Fibroblast of mammary gland (primary cell): Measurements from ENCODE around the gene RANBP17.

Source experiments
- DNase-seq: peaks from one replicate; pipeline ENCODE4 v3.0.0-alpha.2; 2010; ENCODE audit warnings: low read depth
- H3K4me3 ChIP-seq: 2 replicates; pipeline ENCODE4 v1.5.1; 2011; ENCODE audit warnings: low read depth, mild to moderate bottlenecking, low read length, moderate library complexity; ENCODE audit not compliant: control insufficient read depth
- TF ChIP-seq, protein P1 (sequence below): conservative IDR thresholded peaks from 2 replicates; pipeline ENCODE4 v1.5.1; 2011; ENCODE audit warnings: low read depth, low read length, inconsistent platforms; ENCODE audit not compliant: control insufficient read depth, insufficient read depth

RANBP17 gene

DNA sequence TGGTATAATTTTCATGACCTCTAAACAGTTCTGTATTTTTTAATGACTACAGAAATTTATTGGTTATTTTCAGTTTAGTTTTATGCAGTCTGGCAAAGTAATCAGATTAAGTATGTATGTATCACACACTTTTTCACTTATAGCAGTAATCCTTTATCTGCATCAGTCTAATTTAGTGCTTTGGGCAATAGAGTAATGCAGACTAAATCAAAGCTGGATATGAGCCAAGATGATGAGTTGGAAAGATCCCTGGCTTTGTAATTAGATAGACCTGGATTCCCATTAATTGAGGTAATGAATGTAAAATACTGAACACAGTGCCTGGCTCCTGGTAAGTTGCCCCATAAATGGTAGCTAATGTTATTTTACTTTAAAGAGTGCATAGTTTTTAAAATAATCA lies 231.8 kb downstream of the RANBP17 start:
- no peak overlapping the region for H3K4me3 ChIP-seq
- peak; percentile 39 for DNase-seq
- TF ChIP-seq, protein P1, sequence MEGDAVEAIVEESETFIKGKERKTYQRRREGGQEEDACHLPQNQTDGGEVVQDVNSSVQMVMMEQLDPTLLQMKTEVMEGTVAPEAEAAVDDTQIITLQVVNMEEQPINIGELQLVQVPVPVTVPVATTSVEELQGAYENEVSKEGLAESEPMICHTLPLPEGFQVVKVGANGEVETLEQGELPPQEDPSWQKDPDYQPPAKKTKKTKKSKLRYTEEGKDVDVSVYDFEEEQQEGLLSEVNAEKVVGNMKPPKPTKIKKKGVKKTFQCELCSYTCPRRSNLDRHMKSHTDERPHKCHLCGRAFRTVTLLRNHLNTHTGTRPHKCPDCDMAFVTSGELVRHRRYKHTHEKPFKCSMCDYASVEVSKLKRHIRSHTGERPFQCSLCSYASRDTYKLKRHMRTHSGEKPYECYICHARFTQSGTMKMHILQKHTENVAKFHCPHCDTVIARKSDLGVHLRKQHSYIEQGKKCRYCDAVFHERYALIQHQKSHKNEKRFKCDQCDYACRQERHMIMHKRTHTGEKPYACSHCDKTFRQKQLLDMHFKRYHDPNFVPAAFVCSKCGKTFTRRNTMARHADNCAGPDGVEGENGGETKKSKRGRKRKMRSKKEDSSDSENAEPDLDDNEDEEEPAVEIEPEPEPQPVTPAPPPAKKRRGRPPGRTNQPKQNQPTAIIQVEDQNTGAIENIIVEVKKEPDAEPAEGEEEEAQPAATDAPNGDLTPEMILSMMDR = no peak

DNA sequence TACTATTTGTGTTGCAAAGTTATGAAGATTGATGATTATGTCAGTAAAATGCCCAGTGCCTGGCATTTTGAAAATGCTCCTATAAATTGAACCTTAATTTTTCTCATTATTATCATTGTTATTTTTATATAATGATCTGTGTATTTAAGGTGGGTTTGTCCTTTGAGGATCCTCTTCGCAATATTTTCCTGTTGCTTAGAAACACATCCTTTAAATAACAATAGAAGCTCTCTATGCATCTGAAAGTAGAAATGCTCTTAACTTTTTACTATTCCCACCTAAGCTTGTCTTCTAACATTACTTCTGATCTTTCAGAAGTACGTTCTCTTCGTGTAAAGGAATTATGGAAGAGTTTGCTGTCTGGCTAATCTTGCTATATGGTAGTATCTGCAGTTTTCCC lies 232.5 kb downstream of the RANBP17 start:
- no peak overlapping the region for H3K4me3 ChIP-seq
- no peak for DNase-seq
- TF ChIP-seq, protein P1 = no peak

DNA sequence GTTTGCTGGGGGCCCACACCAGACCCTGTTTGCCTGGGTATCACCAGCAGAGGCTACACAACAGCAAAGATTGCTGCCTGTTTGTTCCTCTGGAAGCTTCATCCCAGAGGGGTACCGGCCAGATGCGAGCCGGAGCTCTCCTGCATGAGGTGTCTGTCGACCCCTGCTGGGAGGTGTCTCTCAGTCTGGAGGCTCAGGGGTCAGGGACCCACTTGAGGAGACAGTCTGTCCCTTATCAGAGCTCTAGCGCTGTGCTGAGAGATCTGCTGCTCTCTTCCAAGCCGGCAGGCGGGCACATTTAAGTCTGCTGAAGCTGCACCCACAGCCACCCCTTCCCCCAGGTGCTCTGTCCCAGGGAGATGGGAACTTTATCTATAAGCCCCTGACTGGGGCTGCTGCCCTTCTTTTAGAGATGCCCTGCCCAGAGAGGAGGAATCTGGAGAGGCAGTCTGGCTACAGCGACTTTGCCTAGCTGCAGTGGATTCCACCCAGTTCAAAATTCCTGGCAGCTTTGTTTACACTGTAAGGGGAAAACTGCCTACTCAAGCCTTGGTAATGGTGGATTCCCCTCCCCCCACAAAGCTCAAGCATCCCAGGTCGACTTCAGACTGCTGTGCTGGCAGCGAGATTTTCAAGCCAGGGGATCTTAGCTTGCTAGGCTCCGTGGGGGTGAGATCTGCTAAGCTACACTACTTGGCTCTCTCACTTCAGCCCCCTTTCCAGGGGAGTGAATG lies 241.2 kb downstream of the RANBP17 start:
- TF ChIP-seq, protein P1 = no peak
- H3K4me3 ChIP-seq = no peak overlapping the region
- DNase-seq = no peak

DNA sequence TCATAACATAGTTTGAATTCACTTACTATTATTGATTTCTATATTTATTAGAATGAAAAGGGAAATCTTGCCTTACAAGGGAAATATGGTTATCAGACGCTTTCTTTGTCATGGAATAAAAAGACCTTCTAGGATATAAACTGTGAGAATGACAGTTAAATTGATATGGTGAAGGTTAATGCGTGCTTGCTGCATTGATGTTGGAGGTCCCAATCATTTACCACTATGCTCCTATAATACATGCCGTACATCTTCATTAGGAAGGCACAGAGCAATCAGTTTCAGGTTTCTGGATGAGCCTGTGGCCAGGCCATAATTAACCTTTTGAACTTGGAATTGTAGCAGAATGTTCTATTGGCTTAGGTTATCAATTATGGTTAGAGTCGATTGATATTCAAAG lies 245.9 kb downstream of the RANBP17 start:
- TF ChIP-seq, protein P1 = no peak
- no peak overlapping the region for H3K4me3 ChIP-seq
- no peak for DNase-seq

DNA sequence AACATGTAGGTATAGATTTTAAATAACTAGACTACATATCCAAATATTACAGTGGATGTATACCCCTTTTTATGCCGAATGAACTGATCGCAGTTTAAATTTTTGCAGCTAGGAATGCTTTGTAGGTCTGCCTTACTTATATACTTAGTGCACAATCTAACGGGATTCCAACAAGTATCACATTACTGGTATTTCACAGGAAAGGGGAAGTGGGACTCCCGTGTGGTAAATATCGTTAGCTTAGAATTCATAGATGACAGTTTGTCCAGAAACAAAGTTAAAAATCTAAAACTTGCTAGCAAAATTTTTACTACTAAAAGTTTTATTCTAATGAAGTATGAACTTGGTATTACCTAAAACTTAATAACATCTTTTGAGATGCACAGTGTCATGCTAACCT lies 253.7 kb downstream of the RANBP17 start:
- H3K4me3 ChIP-seq = no peak overlapping the region
- TF ChIP-seq, protein P1 = no peak
- DNase-seq = no peak

DNA sequence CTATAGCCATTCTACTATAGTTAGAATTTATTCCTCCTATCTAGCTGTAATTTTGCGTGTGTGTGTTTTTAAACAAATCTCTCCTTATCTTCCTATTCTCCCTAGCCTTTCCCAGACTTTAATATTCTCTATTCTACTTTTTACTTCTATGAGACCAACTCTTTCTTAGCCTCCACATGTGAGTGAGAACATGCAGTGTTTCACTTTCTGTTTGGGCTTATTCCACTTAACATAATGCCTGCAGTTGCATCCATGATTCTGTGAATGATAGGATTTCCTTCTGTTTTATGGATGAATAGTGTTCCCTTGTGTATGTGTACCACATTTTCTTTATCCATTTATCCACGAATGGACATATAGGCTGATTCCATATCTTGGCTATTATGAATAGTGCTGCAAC lies 254.9 kb downstream of the RANBP17 start:
- no peak for DNase-seq
- TF ChIP-seq, protein P1 = no peak
- H3K4me3 ChIP-seq = no peak overlapping the region

DNA sequence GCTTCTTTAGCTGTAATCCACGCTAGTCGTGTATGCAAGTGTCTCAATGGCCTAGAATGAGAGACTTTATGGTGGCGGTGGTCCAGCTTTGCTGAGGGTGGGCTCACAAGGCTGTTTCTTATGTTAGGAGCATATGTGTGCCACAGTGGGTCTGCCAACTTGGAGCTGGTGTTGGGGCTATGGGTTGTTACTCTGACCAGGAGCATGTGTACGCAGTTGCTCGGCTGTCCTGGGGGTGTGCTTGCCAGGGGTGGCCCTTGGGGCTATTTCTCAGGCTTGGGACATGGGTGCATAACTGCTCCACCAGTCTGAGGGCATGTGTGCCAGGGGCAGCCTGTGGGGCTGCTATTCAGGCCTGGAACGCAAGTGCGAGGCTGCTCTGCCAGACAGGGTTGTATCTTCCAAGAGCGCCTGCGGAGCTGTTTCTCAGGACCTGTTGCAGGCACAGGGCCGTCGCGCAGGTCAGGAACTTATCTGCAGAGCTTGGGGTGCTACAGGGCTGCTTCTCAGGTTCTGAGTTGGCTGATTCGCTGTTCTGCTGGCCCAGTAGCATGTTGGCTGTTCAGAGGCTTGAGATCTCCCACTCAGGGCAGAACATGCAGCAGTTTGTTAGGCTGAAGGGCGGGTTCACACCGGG lies 259.3 kb downstream of the RANBP17 start:
- no peak for DNase-seq
- TF ChIP-seq, protein P1 = no peak
- no peak overlapping the region for H3K4me3 ChIP-seq
